Measurements from ENCODE around the gene TMPRSS9. TPM values are rescaled to one million over a fixed set of nuclear protein-coding genes. Genes with fewer than 3 reads are reported as not detected.
"Not testable (repeated sequence)": the region's sequence is repeated elsewhere in the genome, so short reads cannot be mapped to it uniquely, and the experiment has no call there.

TMPRSS9 gene
- total and polyA plus RNA-seq, 2 of the 13 experiments (the other 11 are each of a cell fraction or from before 2014, with no cell fraction given): 2.5 to 5.2 TPM

DNA sequence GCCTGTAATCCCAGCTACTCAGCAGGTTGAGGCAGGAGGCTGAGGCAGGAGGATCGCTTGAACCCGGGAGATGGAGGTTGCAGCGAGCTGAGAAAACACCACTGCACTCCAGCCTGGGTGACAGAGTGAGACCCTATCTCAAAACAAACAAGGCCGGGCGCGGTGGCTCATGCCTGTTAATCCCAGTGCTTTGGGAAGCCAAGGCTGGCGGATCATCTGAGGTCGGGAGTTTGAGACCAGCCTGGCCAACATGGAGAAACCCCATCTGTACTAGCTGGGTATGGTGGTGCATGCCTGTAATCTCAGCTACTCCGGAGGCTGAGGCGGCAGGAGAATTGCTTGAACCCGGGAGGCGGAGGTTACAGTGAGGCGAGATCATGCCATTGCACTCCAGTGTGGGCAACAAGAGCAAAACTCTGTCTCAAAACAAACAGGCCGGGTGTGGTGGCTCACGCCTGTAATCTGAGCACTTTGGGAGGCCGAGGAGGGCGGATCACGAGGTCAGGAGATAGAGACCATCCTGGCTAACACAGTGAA, 35.3 kb downstream of the TMPRSS9 start (continued):
- 0 out of 2 replicates have a peak, but pooled peaks have one; percentile 27 for TF ChIP-seq ZBTB46 (CRISPR knock-in tag; IDR thresholded peaks at IDR 0.05; ENCODE audit: borderline replicate concordance)
- 0 out of 2 replicates have a peak, but pooled peaks have one; percentile 32 for TF ChIP-seq ZNF619 (CRISPR knock-in tag; IDR thresholded peaks at IDR 0.05)

DNA sequence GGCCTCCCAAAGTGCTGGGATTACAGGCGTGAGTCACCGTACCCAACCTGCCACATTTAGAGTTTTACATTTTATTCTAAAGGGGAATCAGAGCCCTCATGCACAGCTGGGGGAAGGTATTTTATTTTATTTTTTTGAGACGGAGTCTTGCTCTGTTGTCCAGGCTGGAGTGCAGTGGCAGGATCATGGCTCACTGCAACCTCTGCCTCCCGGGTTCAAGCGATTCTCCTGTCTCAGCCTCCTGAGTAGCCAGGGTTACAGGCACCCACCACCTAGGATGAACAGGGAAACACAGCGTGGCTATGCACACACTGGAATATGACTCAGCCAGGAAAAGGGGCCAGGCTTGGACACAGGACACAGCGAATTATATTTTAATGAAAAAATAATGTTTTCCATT, 37.1 kb downstream of the TMPRSS9 start:
- FAIRE-seq; H4K20me1 ChIP-seq (ENCODE audit: insufficient read depth, low read length); H3K79me2 ChIP-seq (ENCODE audit: insufficient read depth, low read length); H2AFZ ChIP-seq (ENCODE audit: low read length); H3K27ac ChIP-seq (ENCODE audit: extremely low read length, insufficient read depth, low read length); H3K9me3 ChIP-seq (ENCODE audit: low read length); ATAC-seq; BruUV-seq (replicated peaks); H3K27me3 ChIP-seq (ENCODE audit: control insufficient read depth in 1 of 2, insufficient read depth in 2 of 2, low read length in 2 of 2); CTCF ChIA-PET (ENCODE audit: low intra/inter-chr PET ratio, low total read pairs); H3K9ac ChIP-seq (ENCODE audit: insufficient read depth, low read depth, low read length); H3K36me3 ChIP-seq (replicated peaks in 1 of 2; ENCODE audit: control insufficient read depth in 1 of 2, insufficient read depth in 2 of 2, low read length in 2 of 2); H3K4me2 ChIP-seq (ENCODE audit: low read depth, low read length); DNase-seq (ENCODE audit: low spot score); in situ Hi-C loops (cut with HindIII; ENCODE audit: extremely low pct_ligation_motif_present, low pct_unique_long_range_greater_than_20kb); H3K4me3 ChIP-seq (replicated peaks in 1 of 3; ENCODE audit: insufficient read depth in 1 of 3, low read depth in 2 of 3, low read length in 3 of 3): not testable (repeated sequence)
- TF ChIP-seq ZMYM3 (CRISPR knock-in tag; IDR thresholded peaks at IDR 0.05): 0 out of 2 replicates have a peak, but pooled peaks have one; percentile 7
- peak; percentile 48; the same call in 1 of the 2 replicates for TF ChIP-seq ZNF121 (CRISPR knock-in tag; IDR thresholded peaks at IDR 0.05)
- POLR2A ChIA-PET: interaction anchor here (1.3 to 5.9 kb wide), 3 partner anchors 16 to 79 kb away, joined by 6 to 92 read pairs (median 60); partner anchors contain the start of genes GADD45B and TIMM13
- intact Hi-C loops (cut with micrococcal nuclease; ENCODE audit: unreplicated experiment): loop anchor here (2.0 kb wide), 1 partner anchor 70 kb away; no protein-coding TSS in a partner anchor
- H3K4me1 ChIP-seq (ENCODE audit: insufficient read depth, low read length): peaks cover 45% of the 10 kb centered on the region
- WGBS (ENCODE audit: low lambda C conversion rate): 90% methylated on average over 7 of the region's 7 CpGs
